Loucy (cell line): ENCODE results near the gene CRABP1.

ENCODE experiments used
- CTCF ChIP-seq: fragments of 200-600 bp; sonication (generic); conservative IDR thresholded peaks from 2 replicates; pipeline ENCODE4 v1.5.1; 2014; ENCODE audit warnings: mild to moderate bottlenecking, antibody characterized with exemption, low read length
- EZH2phosphoT487 ChIP-seq: fragments of 200-600 bp; IDR thresholded peaks from 2 replicates; pipeline ENCODE4 v1.6.1; 2018; ENCODE audit warnings: antibody characterized with exemption, mild to moderate bottlenecking, moderate library complexity, borderline replicate concordance

DNA sequence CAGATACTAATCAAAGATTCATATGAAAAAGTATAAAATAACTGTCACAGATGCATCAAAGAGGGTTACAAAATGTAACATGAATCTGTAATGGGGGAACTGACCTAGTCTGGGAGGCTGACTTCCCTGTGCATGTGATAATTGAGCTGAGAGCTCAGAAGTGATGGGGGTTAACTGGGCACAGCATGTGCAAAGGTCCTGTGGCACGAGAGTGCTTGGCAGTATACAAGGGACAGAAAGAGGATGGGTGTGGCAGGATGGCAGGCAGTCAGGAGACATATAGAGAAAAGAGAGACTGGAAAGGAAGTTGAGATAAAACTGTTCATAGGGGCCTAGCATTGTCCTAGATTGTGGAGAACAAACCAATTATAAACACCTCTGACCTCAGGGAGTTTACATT lies 50.1 kb downstream of the CRABP1 start:
- no peak for TF ChIP-seq CTCF
- TF ChIP-seq EZH2phosphoT487: no peak
